NCI-H2029 (cell line): Measurements from ENCODE around the gene MARK2.

Experiments
- DNase-seq: peaks from one replicate; lab custom pipeline; 2025; lab: John Stamatoyannopoulos, UW

Gene MARK2

DNA sequence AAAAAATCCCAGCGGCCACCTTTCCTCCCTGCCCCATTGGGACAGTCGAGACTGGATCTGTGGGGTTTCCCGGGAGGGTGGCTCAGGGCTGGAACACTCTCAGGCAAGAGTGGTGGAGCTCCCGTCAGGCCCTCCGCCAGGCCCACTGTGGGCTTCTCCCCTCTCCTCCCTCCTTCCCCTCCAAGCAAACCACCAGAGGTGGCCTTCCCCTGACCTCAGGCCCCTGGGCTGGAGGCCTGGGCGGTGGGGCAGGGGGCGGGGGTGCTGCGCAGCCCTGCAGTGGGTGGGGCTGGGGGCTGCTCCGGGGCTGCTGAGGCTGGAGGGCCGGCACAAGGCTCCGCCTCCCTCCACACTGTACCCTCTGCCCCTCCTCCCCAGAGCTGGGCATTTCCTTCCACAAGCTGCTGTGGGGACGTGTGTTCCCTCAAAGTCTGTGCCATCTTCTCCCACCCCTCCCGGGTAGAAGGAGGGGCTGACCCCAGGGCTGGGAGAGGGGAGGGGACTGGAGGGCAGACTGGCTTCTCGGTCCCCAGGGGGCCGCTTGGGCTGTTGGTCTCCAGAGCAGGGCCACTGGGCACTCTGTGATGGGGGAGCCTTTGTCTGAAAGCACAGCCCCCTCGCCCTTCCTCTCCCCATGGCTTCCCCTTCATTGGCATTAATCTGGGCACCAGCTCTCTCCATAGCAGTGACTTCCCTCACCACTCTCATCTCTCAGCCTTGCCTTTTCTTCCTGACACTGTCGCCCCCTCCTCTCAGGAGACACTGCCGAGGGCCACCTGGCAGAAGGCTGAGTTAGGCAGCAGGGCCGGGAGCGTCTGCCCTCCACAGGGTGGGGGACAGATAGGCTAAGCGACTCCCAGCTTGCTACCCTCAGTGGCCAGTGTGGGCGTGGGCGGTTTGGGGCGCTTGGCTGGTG, 70.9 kb downstream of the MARK2 start:
- DNase-seq: no peak

DNA sequence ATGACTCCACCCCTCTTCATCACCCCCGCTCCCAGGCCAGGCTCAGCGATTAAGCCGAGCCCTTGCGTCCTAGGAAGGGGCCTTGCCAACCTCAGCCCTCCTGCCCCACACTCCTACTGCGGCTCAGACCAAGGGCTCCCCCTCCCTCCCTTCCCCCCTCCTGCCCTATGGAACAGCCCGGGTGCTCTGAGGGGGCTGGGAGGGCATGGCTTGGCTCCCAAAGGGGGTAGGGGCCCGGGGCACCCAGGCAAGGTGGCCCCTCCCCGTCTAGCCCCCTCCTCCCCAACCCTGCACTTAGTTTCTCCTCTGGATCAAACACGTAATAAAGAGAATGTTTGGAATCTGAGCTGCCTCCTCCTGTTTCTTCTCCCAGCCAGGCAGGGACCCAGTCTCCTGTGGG, 71.8 kb downstream of the MARK2 start:
- DNase-seq: no peak

DNA sequence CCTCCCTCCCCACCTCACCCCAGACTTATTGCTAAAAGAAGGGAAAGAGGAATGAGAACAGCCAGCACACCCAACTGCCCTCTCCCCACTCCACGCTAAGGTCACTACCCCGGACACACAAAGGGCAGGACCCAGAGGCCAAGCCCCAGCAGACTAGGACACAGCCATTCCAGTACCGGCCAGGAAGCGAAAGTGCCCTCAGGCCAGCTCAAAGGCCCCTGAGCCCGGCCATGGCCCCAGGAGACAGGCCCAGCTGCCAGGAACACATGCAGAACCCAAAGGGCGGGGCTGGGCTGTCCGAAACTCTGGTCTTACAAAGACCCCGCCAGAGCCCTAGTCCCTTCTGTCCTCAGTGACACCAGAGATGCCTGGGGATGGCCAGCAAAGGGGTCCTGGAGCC, 72.5 kb downstream of the MARK2 start:
- no peak for DNase-seq

GRCh38 chr11:63911876-63912275, 73.0 kb downstream of the MARK2 start:
- DNase-seq: no peak

GRCh38 chr11:63912678-63913077, 73.8 kb downstream of the MARK2 start:
- no peak for DNase-seq

DNA sequence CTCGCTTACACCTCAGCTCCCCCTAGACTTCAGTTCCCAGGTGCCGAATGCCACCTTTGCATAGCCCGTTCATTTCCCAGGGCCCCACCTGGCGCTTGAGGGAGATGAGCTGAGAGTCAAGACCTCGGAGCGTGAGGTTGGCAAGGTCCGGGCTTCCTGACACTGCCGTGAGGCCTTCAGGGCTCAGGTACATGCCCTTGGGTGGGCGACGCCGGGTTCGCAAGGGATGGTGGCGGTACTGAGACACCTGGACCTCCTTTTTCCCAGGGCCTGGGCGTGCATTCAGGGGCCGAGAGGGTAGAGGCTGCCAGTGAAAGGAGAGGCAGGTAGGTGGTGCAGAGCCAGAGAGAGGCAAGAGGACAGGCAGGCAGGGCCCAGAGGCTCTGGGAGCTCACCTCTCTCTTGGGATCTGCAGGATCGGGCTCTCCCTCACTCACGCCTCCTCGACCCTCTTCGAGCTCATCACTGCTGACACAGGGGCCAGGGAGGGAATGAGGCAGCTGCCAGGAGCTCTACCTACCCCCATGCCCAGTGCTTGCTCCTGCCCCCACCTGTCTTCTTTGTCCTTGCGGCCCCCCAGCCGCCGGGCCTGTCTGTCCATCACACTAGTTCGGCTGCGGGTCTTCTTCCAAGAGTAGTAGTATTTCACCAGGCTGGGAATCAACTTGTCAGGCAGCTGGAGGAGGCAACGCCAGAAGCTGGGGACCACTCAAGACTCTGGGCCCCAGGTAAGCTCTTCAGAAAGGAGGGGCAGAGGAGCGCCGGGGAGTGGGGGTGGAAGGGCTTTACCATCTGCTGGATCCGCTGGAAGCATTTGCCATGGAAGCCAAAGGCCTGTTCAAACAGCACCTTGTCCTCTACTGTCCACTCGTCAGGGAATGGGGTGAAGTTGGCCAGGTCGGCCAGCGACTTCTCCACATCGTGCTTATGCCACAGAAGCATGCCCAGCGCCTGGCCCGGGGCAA, 75.2 kb downstream of the MARK2 start:
- no peak for DNase-seq

GRCh38 chr11:63914896-63915691, 76.2 kb downstream of the MARK2 start:
- DNase-seq: no peak

DNA sequence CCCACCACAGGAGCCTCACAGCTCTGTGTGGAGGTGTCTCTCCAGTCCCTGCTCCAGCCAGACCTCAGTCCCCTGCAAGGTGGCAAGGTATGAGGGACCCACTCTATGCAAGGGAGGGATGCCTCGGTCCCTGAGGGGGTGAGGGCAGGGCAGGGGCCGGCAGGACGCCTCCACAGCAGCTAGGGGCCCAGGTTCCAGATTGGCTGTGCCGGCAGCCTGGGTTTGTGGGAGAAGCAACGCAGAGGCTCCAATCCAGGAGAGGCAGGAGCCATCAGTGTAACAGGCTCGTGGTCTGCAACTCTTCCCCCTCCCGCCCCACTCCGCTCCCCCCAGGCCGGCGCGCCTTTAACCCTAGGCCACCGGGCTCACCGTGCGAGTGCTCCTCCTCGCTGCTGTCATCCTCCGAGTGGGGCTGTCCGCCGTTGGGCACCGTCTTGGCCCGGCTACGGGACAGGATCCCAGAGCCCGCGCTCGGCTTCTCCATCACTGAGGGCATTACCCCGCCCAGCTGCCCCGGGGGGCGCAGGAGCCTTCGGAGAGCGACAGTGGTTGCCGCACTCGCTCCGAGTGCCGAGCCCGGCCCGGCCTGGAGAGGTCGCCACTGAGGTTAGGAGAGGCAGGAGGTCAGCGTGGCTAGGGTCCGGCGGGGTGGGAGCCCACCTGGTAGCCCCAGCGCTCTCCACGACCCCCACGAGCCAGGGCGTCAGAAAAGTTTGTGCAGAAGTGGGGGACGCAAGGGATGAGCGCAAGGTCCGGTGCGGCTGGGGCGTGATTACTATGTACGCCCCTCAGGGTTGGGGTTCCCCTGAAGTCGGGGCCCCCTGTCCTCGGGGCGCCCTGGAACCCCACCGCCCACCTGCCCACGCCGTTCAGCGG, 77.3 kb downstream of the MARK2 start:
- DNase-seq: no peak

DNA sequence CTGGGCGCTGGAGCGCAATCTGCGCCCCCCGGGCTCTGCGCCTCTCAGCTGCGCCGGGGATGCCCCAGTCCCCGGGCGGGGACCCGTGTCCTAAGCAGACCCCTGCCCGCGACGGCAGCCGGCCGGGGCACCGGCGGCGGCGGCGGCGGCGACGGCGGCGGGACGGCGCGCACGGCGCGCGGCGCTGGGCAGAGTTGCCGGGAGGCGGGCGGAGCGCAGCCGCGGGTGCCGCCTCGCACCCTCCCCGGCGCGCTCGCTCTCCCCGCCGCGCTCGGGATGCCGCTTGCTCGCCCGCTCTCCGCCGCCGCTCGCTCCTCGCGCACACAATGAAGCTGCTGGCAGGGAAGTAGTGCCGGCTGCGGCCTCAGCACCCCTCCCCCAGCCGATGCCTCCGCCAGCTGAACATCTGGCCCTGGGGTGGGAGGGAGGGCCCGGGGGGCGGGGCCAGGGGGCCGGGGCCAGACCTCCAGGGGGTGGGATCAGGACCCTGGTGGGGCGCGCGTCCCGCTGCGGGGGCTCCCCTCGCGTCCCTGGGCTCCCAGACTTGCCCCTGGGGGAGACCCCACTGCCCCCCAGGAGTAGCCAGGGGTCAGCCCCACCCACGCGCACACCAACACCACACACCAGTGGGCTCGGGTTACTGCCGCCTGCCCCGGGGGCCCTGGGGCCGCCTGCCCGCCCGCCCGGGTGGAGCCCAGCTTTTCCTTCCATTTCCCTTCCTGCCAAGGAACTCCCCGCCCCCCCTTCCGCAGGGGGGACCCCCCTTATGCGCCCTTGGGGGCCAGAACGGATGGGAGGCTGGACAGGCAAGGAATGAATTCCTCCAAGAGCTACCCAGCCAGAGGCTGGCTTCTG, 78.2 kb downstream of the MARK2 start, which contains the start of gene RCOR2:
Gene RCOR2 (minus strand): TSS at position 328 of the 855 bp plus-strand sequence. CDS start 708 bp downstream, outside the sequence.
- DNase-seq: peak; percentile 86

- peak; percentile 61 for DNase-seq
Observed at GRCh38 chr11:63917692-63918506, 79.0 kb downstream of the MARK2 start.

DNA sequence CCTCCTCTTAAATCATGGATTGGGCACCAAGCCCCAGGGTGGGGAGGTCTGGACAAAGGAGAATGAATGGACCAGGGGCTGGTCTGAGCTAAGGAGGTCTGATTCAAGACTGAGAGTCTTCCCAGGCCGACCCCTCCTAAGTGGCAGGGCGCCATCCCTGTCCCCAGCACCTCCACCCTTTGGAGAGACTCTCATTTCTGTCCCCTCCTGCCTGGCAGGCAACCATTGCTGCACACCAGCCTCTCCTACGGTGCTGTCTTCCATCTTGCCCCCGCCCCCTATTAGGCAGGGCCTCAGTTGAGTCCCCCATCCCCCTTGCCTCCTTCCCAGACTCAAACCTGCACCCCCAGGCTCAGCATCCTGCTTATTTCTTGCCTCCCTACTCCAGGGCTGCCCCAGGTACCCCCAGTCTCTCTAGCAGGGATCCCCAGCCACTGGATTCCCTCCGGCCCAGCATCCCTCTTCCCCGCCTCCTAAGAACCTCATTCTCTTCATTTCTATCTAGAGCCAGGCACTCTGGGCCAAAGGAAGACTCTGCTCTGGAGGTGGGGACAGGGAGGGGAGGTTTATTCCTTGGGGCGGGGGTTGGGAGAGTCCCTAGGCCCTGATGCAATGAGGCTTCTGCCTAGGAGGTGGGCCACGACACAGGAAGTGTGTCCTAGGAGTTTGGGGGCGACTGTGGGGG, 79.7 kb downstream of the MARK2 start:
- no peak for DNase-seq

DNA sequence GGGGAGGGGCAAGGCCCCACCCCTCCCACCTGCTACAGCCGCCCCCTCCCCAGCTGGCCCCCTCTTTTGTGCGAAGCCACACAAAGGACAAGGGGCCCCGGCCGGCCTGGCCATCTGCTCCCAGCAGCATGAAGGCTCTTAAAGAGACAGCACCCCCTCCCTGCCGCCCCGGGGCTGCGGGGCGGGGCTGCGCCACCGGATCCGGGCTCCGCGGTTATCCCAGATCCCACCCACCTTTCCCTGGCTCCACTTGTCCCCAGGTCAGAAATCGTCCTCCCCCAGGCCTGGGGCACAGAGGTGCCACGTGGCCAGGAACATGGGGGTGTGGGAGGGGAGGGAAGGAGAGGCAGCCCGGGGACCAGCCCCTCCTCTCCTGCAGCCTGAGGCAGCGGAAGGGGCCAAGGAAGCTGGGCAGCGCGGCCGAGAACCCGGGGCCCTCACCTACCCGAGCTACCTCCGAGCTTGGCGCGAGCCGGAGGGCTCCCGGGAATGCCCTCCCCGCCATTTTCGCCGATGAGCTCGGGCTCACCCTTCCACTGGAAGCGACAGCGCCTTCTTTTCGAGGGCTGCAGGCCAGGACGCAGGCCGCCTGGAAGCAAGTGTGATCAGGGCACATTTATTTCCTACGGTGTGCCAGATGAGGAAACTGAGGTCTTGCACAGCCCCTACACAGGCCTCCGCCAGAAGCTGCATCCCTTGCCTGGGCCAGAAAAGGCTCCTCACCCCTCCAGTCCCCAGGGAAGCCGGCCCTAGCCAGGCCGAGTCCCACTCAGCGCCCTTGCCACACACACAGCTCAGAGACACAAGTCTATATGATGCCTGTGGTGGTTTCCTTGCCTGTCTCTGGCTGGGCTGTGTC, 80.6 kb downstream of the MARK2 start:
- DNase-seq: no peak

GRCh38 chr11:63920126-63920938, 81.4 kb downstream of the MARK2 start:
- no peak for DNase-seq

GRCh38 chr11:63920939-63921417, 82.1 kb downstream of the MARK2 start:
- DNase-seq: no peak

DNA sequence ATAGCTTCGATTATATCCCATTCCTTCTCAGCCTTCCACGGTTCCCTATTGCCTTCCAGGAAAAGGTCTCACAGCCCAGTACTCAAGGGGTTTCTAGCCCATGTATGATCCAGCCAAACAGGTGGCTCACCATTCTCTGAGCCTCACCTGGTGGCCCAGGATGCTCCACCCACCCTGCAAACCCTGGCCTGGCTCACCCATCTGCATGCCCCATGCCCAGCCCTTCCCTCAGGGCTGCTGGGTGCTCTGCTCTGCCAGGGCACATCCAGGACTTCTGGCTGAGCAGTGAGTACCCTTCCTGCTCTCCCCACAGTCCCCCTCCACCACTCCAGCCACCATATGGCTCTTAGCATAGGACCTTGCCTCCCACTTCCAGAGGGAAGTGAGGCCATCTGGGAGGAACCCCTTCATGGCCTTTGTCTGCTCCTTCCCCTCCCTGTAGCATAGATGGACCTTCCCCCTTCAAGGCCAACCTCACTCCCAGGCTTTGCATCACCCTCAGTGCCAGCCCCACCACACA, 83.8 kb downstream of the MARK2 start:
- no peak for DNase-seq

DNA sequence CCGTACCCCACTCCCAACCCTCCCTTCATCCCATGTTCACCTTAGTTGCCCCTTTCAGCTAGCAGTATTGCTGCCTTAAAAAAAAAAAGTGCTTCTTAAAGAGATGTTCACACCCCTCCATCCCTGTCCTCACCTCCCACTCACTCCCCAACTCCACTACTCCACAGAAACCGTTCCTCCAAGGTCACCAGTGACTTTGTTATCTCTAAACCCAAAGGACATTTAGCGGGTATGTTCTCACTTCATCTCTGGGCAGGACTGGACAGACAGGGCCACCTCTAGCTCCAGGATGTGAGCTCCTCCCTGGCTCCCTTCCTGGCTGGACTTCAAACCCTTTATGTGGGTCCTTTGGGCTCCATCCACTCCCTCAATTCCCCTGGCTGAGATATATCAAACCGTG, 84.4 kb downstream of the MARK2 start:
- DNase-seq: no peak
